Choroid plexus epithelial cell (primary cell): Measurements from ENCODE around the gene PTPRT.

Experiments
- DNase-seq: peaks from one replicate; pipeline ENCODE4 v3.0.0-alpha.2; 2010; ENCODE audit warnings: low read depth
- H3K4me3 ChIP-seq: 2 replicates; pipeline ENCODE4 v1.5.1; 2011; ENCODE audit warnings: low read depth, mild to moderate bottlenecking, control low read depth, low read length, moderate library complexity
- CTCF ChIP-seq: conservative IDR thresholded peaks from 2 replicates; pipeline ENCODE4 v1.5.1; 2011; ENCODE audit warnings: low read depth, mild to moderate bottlenecking, control low read depth, inconsistent platforms, low read length, moderate library complexity

Gene PTPRT

GRCh38 chr20:43052532-43052931, 137.2 kb downstream of the PTPRT start:
- no peak overlapping the region for H3K4me3 ChIP-seq
- TF ChIP-seq CTCF: no peak
- DNase-seq: no peak

GRCh38 chr20:43046966-43047365, 142.7 kb downstream of the PTPRT start:
- no peak for TF ChIP-seq CTCF
- no peak overlapping the region for H3K4me3 ChIP-seq

GRCh38 chr20:43043887-43044286, 145.8 kb downstream of the PTPRT start:
- no peak for TF ChIP-seq CTCF
- no peak for DNase-seq
- no peak overlapping the region for H3K4me3 ChIP-seq

More at GRCh38 chr20:43046966-43047365, 142.7 kb downstream of the PTPRT start:
- DNase-seq: no peak

GRCh38 chr20:43040427-43040826, 149.3 kb downstream of the PTPRT start:
- no peak for TF ChIP-seq CTCF

GRCh38 chr20:43037605-43038309, 151.9 kb downstream of the PTPRT start:
- DNase-seq: no peak
- no peak overlapping the region for H3K4me3 ChIP-seq
- no peak for TF ChIP-seq CTCF

More at GRCh38 chr20:43040427-43040826, 149.3 kb downstream of the PTPRT start:
- DNase-seq: no peak
- no peak overlapping the region for H3K4me3 ChIP-seq

GRCh38 chr20:43034981-43035724, 154.6 kb downstream of the PTPRT start:
- H3K4me3 ChIP-seq: no peak overlapping the region
- no peak for DNase-seq
- no peak for TF ChIP-seq CTCF

GRCh38 chr20:43032459-43032858, 157.2 kb downstream of the PTPRT start:
- no peak overlapping the region for H3K4me3 ChIP-seq
- DNase-seq: no peak
- no peak for TF ChIP-seq CTCF
